ENCODE data around the gene PKD2.
"Not testable (repeated sequence)": the region's sequence is repeated elsewhere in the genome, so short reads cannot be mapped to it uniquely, and the experiment has no call there.

PKD2 gene

DNA sequence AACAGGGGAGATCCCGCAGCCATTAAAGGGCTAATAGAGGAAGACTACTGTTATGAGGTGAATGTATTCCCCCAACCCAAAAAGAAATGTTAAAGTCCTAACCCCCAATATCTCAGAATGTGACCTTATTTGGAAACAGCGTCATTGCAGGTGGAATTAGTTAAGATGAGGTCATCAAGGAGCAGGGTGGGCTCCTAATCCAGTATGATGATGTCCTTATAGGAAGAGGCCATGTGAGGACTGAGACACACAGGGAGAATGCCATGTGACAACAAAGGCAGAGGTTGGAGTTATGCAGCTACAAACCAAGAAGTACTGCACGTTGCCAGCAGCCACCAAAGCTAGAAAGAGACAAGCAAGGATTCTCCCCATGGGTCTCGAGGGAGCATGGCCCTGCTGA lies 17.7 kb upstream of the PKD2 start:
- DNase-seq: no peak

DNA sequence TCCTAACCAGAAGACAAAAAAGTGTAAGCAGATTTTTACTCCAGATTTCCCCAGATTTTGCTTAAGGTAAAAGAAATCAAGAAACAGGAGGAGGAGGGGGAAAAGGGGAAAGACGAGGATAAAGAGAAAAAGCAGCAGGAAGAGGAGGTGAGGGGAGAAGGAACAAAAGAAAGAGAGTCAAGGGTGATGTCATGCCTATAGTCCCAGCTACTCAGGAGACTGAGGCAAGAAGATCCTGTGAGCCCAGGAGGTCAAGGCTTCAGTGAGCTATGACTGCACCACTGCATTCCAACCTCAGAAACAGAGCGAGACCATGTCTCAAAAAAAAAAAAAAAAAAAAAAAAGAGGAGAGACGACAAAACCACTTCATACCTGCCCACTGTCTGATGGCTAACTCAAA lies 12.0 kb upstream of the PKD2 start:
- no peak for DNase-seq

DNA sequence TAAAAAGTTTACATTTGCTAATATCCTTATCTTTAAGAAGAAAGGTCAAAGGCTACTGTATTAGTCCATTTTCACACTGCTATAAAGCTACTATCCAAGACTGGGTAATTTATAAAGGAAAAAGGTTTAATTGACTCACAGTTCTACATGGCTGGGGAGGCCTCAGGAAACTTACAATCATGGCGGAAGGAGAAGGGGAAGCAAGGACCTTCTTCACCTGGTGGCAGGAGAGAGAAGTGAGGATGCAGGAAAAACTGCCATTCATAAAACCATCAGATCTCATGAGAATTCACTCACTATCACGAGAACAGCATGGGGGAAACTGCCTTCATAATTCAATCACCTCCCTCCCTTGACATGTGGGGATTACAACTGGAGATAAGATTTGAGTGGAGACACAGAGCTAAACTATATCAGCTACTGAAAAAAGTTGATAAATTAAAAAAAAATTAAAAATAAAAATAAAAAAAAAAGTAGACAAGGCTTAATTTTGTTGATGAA lies 8.2 kb upstream of the PKD2 start:
- not testable (repeated sequence) for DNase-seq

DNA sequence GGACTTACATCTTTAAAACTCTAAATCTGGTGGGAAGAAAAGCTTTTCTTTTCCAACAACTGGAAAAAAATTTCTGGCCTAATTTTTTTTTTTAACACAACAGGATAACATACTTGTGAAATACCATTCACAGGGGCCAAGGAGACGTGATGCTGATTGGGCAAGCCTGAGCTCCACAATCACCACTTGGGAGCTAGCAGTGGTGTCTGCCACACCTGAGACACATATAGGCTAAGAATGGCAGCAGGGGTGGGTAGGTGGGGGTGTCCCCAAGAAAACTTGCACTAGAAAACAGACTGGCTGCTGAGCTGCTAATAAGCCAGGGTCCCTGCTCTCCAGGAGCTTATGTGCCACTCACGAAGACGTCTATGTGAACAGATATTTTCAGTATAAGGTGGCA lies 5.6 kb upstream of the PKD2 start:
- DNase-seq: no peak

DNA sequence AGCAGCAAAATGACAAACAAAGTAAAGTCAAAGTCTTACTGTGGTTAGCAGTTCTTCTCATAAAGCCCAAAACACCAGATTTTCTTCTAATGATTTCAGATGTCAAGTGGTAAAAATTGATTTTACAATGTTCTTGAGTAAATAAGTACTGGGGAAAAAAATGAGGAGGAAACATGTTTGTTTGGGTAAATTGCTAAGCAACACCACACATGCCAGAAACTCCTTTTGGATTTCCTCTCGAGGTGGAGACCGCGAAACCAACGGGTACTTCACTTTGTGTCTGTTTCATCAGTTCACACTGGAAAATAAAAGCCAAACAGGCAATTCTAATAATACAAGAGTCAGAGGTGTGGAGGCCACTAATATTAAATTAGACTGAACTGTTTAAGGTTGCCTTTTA lies 4.6 kb upstream of the PKD2 start:
- DNase-seq: no peak

DNA sequence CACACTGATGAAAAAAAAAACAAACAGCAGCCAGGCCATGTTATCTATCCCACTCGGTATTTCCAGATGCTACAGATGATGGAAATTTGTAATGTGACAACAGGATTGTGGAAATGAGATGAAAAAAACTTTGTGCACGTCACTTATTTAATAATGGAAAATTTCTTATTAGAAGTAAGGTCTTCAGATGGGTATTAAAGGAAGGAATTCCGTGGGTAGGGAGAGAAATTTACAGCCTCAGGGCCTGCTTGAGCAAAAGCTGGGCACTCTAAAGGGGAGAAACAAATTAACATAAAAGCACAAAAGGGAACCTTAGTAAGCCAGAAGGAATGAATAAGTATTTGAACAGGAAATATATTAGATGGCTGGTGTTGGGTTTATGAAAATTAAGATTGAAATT lies 4.2 kb upstream of the PKD2 start:
- DNase-seq: no peak

DNA sequence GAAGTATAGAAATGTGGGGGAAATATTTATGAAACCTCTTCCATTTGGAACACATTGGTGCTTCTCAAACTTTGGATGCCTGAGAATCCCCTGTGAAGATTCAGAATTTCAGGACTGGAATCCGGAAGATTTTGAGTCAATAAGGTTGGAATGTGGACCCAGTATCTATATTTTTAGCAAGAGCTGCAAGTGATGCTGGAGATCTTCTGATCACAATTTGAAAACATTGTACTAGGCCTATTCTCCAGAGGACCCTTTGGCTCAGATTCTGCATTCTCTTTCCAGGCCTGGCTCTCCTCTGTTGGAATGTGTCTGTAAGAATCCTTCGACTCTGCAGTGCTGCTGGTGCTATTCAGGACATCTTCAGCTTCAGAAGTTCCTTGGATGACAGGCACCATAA lies 2.4 kb upstream of the PKD2 start:
- DNase-seq: no peak

DNA sequence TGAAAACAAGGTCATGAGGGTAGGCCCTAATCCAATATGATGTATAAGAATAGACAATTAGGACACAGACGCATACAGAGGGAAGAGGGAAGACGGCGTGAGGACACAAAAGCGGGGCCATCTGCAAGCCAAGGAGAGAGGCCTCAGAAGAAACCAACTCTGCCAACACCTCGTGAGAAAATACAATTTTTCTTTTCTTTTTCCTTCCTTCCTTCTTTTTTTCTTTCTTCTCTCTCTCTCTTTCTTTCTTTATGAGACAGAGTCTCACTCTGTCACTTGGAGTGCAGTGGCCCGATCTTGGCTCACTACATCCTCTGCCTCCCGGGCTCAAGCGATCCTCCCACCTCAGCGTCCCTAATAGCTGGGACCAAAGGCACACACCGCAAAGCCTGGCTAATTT lies 1.5 kb upstream of the PKD2 start:
- no peak for DNase-seq

DNA sequence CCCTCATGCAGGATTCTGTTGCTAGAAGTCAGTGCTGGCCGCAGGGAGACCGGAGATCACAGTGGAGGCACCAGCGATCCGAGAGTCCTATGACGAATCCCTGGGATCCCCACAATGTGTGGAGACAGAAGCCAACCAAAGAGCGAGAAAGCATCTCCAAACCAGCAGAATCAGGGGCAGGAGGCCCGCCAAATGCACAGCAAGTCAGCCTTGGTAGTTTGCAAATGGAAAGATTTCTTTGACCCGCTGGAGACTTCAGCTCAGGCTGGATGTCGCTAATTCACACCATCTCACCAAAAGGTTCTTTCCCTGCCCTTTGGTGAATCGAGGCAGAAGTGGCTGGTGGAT lies 505 bp upstream of the PKD2 start:
- DNase-seq: no peak

DNA sequence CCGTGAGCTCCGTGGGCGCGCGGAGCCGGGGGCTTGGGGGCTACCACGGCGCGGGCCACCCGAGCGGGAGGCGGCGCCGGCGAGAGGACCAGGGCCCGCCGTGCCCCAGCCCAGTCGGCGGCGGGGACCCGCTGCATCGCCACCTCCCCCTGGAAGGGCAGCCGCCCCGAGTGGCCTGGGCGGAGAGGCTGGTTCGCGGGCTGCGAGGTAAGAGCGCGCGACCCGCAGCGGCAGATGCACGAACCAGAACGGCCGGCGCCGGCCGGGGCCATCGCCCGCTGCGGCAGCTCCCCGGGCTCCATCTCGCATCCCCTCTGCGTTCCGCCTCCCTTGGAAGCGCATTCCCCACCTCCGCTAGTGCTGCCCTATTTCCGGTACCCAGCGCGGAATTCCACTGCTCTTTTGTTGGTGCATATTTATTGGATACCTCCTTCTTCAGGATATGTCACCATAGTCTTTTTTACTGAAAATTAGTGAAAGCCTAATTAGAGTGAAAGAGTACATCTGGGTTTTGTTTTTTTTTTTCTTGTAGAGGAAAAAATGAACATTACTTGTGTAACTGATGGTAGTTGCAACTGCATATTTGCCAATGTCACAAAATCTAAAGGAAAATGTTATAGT lies 797 bp downstream of the PKD2 start:
- DNase-seq: peak; percentile 24

DNA sequence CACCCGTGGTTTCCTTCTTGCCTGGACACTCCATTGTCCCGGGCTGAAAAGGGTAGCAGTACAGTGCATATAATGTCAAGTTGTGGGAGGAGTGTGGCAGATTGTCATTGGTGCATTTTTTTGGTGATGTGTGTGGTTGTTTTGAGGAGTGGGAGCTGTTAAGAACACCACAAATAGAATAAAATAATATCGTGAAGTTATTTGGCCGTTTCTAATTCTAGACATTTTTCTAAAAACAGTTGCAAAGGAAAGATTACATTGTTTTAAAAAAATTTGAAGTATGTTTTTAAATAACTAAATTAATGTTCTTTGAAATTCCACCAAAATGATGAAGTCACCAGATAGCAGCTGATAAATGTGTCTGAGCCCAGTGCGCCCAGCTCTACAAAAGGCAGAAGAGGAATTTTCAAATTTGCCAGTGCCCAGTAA lies 1.3 kb downstream of the PKD2 start:
- peak; percentile 26 for DNase-seq

DNA sequence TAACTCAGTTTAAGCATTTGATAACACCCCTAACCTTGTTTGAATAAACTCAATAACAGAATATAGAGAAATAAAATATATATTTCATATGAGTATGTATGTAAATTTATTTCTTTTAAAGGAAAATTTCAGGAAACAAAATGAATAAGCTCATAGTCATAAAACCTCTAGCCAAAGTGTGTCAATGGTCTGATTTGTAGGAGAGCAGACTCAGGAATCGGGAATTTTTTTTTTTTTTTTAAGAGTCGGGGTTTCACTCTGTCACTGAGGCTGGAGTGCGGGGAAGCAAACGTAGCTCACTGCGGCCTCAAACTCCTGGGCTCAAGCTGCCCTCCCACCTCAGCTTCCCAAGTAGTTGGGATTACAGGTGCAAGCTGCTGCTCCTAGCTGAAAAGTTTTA lies 2.4 kb downstream of the PKD2 start:
- no peak for DNase-seq

DNA sequence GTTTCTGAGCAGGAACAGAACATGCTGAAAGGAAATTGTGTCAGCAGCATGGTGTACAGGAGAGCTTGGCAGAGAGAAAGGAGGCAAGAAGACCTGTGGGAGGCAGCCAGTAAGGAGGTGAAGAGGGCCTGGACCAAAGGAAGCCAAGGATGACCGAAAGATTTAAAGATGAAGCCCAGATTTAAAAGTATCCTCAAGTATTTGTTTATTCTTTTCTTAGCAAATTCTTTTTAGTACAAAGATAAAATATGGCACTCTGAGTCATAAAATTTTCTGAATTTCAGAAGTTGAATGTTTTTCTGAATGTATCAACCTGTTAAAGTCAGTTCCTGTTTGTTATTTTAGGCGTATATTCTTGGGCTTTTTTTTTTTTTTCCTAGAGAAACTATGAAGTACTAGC lies 3.5 kb downstream of the PKD2 start:
- no peak for DNase-seq

DNA sequence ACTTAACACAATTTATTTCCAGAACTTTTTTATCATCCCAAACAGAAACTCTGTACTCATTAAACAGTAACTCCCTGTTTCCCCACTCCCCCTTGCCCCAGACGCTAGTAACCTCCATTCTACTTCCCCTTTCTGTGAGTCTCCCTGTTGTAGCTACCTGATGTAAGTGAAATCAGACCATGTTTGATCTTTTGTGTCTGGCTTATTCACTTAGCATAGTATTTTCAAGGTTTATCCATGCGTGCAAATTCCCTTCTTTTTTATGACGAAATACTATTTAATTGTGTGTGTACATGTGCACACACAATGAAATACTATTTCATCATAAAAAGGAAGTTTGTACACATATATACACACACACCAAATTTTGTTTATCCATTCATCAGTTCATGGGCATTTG lies 5.2 kb downstream of the PKD2 start:
- DNase-seq: no peak

DNA sequence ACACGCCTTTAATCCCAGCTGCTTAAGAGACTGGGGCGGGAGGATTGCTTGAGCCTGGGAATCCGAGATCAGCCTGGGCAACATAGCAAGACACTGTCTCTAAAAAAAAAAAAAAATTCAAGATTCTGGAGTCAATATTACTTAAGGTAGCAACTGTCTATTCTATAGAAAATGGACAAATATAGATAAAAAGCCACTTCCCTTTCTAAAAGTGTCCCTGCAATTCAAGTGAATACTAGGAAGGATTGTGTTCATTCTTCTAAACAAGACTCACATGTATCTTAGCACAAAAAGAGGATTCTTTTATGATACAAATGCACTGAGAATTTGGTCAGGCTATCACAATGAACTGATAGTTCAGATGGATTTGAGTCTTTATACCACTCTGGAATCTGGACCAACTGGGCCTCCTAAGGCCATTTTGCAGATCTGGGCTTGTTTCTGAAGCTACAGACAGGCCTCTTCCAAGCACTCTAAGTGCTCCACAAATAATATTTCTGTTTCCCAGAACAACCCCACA lies 7.0 kb downstream of the PKD2 start:
- DNase-seq: no peak

DNA sequence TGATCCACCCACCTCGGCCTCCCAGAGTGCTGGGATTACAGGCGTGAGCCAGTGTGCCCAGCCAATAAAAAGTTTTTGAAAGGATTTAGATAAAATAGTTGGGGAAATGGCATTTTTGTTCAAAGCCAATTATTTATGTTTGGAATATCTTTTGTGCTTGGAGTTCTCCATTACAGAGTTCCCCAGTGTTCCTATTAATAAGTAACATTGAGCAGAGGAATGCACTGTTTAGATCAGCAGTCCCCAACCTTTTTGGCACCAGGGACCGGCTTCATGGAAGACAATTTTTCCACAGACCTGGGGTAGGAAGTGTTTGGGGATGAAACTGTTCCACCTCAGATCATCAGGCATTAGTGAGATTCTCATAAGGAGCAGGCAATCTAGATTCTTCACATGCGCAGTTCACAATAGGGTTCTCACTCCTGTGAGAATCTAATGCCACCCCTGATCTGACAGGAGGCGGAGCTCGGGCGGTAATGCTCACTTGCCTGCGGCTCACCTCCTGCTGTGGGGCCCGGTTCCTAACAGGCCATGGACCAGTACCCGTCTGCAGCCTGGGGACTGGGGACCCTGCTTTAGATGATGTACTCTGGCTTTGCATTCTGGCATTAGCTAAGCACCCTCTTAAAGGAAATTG lies 8.3 kb downstream of the PKD2 start:
- no peak for DNase-seq

DNA sequence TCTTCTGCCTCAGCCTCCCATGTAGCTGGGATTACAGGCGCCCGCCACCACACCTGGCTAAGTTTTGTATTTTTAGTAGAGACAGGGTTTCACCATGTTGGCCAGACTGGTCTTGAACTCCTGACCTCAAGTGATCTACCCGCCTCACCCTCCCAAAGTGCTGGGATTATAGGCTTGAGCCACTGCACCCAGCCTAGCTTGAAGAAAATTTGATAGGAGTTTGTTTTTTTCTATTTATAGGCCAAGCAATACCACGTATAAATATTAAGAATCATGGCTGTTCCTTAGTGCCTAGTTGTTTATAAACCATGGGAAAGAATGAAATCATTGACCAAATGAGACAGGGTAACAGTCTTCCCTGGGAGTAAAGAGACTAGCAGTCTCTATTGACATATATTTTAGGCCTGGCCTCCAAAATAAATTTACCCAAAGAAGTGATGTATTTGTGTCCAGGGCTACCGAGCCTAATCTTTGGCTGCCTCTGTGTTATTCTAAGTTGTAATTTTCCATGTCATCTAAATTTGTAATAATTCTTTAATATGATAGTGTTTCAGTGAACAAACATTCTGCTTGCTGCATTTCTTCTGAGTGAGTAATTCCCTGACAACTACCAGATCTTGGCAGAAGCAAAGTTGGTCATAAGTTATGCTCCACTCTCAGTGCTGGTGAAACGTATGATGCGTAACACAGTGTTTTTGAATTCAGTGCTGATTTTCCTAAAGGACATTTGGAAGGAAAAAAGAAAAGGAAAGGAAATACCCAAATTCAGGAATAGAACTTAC lies 10.3 kb downstream of the PKD2 start:
- DNase-seq: no peak

DNA sequence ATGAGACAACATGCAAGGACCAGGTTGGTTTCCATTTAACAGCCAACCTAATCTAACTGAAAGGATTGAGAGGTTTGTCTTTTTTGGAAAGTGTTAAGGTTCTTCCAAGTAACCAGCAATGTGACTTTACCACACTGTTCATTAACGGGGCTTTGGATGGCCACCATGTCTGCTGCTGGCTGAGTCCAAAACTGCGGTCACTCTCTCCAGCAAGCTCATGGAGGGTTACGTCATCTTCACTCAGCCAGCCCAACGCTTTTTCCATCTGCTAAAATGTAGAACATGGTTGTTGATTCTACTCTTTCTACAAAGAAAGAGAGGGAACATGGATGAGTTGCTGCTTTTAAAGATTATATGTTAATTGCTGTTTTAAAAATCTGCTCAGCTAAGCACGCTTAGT lies 11.0 kb downstream of the PKD2 start:
- no peak for DNase-seq

DNA sequence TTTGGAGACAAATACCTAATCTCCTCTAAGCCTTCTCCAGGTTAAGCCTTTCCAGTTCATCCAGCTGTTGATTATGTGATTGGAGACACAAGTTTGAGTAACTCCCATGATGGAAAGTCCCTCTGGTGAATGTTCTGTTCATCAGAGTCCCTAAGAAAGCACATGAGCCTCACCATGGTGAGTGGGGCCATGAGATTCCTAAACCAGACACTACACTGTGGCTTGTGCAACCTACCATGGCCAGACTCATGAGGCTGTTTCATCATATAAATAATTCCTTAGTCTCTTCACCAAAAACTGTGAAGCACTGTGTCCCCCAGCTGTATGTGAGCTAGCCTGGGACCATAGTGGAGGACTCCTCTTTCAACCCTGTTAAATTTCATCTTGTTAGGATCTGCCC lies 14.4 kb downstream of the PKD2 start:
- DNase-seq: no peak

DNA sequence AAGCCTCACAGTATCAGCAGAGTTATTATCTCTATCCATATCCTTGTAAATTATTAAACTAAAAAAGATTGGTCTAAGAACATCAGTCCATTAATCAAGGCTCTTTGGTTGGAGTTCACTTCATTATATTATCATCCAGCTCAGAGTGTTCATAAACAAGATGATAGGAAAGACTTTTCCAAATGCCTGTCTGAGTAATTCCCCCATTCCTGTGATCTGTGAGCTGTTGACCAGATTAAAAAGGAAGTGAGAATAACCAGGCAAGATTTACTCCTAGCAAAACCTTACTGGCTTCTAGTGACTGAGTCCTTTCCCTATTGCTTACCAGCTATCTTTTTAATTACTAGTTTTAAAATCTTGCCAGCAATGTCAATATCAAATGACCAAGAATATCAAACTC lies 14.9 kb downstream of the PKD2 start:
- no peak for DNase-seq

DNA sequence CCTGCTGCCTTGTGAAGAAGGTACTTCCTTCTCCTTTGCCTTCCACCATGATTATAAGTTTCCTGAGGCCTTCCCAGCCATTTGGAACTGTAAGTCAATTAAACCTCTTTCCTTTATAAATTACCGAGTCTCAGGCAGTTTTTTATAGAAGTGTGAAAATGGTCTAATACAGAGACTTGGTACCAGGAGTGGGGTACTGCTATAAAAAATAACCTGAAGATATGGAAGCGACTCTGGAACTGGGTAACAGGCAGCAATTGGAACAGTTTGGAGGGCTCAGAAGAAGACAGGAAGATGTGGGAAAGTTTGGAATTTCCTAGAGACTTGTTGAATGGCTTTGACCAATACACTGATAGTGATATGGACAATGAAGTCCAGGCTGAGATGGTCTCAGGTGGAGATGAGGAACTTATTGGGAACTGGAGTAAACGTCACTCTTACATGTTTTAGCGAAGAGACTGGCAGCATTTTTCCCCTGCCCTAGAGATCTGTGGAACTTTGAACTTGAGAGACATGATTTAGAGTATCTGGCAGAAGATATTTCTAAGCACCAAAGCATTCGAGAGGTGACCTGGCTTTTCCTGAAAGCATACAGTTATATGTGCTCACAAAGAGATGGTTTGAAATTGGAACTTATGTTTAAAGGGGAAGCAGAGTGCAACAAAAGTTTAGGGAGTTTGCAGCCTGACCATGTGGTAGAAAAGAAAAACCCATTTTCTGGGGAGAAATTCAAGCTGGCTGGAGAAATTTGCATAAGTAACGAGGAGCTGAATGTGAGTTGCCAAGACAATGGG lies 18.6 kb downstream of the PKD2 start:
- DNase-seq: not testable (repeated sequence)

DNA sequence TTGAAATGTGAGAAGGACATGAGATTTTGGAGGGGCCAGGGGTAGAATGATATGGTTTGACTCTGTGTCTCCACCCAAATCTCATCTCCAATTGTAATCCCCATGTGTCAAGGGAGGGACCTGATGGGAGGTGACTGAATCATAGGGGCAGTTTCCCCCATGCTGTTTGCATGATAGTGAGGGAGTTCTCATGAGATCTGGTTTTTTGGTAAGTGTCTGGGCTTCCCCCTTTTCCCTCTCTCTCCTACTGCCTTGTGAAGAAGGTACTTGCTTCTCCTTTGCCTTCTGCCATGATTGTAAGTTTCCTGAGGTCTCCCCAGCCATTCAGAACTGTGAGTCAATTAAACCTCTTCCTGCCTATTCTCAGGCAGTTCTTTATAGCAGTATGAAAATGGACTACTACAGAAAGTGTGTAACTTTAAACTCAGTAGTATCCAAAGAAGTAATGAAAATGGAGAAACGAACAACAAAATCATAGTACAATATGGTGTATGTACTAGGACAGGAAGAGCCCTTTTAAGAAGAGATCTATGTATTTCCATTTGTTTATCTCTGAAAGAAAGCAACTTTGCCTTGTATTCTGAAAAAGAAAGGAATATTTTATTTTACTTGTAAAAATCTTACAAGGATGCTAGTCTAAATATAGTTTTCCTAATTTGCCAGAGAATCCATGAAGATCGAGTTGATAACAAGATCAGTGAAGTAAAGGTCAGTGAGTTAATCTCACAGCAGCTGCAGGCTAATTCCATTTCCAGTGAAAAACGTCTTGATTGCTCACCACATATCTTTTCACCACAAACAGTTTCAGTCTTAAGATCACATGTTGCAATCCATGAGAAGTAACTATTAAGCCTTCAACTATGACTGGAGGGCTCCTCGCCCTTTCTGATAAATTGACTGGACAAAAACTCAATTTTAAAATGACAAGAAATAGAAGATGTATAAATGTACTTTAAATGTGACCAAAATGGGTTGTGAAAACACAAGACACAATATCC lies 20.5 kb downstream of the PKD2 start:
- DNase-seq: peak; percentile 31
